Embryonic facial prominence (tissue), 1 donor: ENCODE data around the gene CRMP1.
"Not testable (repeated sequence)": the region's sequence is repeated elsewhere in the genome, so short reads cannot be mapped to it uniquely, and the experiment has no call there.

Experiments
- DNase-seq: peaks from one replicate; pipeline ENCODE4 v3.0.0-alpha.2; 2016; ENCODE audit errors: extremely low spot score

The CRMP1 gene

DNA sequence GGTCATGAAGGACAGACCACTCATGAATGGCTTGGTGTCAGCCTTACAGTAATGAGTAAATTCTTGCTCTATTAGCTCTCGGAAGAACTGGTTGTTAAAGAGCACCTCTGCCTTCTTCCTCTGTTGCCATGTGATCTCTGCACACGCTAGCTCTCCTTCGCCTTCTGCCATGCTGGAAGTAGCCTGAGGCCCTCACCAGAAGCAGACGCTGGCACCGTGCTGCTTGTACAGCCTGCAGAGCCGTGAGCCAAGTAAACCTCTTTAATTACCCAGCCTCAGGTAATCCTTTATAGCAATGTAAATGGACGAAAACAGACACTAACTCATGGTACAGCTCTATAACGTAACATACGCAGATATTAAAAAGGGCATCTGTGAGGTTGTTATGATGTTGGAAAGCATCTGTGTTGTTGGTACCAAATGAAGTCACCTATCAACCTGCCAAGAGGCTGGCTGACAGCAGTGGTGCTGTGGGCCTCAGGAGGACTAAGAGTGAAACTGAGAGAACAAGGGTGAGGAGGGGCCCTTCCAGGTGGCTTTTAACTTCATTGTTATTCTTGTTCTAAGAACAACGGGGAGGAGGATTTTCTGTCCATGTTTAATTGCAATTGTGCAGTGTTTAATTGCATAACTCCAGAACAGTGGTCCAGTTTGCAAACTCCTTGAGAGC lies 69.2 kb downstream of the CRMP1 start:
- no peak for DNase-seq

DNA sequence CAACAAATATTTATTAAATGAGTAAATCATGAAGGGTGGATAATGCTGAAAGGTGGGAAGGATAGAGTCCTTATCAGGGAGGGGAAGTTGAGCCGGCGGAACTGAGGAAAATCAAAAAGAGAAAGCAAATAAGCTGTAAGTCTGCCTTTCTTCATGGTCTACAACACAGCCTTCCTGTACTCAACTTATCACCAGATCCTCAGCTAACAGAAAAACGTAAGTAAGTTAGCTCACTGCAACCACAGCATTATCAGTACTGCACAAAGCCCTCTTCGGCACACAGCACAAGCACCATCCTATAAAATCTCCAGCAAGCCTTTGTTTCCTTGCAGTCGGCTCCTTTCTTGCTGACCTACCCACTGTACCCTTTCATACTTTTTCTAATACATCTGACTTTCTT lies 70.3 kb downstream of the CRMP1 start:
- DNase-seq = no peak

GRCh38 chr4:5821665-5822358 lies 71.1 kb downstream of the CRMP1 start:
- DNase-seq = no peak

DNA sequence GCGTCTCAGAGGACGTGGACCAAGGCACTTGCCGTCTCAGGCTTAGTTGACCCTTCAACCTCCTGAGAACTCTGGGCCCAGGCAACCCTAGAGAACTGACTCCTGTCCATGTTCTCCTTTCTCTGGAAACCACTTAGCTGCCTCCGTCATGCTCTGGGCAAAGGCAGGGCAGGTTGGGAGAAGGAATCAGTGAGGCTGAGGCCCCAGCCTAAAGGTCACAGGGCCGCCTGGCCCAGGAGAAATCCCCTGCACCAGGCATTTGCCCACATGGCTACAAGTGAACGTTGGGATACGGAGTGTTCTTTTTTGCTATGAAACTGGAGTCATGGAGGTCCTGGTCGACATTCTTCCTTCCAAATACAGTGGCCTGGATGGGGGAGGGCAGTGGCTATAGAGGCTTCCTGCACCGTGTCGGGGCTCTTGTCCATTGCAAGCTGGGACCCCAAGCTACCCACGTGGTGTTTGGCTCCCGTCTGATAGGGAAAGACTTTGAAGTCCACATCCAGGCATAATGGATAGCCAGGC lies 76.0 kb downstream of the CRMP1 start:
- no peak for DNase-seq

- no peak for DNase-seq
Measured at GRCh38 chr4:5816101-5816500, 76.8 kb downstream of the CRMP1 start.

DNA sequence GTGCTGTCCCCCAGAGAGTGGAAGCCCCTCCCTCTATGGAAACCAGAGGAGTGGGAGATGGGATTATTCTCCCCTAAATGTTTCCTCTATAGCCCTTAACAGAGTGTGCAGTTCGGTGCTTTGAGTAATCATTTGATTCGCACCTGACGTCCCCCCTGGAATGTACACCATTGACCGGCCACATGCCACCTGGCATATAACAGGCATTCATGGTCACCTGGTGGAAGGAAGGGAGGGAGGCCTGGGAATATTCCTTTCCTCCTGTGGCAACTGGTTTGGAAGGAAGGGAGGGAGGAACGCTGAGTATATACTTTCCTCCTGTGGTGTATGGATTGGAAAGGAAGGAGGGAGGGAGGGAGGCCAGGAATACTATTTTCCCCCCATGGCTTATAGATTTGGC lies 77.2 kb downstream of the CRMP1 start:
- no peak for DNase-seq

GRCh38 chr4:5814421-5814820 lies 78.5 kb downstream of the CRMP1 start:
- no peak for DNase-seq

DNA sequence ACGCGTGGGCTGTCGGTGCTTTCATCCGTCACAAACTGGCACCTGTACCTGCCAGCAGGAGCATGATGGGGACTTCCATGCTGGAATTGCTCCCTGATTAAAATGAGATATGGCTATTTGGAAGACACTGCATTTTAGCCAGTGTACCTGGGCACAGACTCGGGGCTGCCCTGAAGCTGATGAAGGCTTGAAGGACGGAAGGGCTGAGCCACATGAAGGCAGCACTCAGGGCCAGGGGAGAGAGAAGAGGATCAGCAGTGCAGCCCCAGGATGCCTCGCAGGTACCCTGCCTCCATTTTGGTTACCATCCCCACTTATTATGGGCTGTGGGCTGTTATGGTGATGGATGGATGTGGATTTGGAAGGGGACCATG lies 79.0 kb downstream of the CRMP1 start:
- DNase-seq = no peak

DNA sequence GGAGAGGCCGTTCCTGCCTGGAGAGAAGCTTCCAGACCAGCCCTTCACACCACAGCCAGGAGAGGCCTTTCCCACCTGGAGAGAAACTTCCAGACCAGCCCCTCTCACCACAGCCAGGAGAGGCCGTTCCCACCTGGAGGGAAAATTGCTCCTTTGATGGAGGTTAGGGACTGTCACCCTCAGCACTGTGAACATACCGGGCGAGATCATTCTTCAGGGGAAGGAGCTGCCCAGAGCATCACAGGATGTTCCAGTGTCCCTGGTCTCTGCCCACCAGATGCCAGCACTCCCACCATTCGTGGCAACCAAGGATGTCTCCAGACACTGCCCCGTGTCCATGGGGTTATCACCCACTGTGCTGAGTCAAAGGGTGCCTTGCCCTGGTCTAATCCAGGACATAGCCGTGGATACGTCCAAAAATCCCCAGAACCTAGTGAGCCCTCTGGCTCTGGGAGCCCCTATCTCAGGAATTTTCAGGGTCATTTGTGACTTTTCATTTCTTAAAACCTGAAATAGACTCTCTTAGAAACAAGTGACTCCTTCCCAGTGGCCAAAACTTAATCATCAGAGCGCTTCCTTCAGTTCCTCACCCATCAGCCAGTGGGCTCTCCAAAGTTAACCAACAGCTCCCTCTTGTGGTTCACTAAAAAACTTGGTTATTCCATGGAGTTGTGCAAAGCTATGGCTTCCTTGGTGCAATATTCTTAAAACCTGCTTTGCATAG lies 80.2 kb downstream of the CRMP1 start:
- DNase-seq = peak; percentile 48

DNA sequence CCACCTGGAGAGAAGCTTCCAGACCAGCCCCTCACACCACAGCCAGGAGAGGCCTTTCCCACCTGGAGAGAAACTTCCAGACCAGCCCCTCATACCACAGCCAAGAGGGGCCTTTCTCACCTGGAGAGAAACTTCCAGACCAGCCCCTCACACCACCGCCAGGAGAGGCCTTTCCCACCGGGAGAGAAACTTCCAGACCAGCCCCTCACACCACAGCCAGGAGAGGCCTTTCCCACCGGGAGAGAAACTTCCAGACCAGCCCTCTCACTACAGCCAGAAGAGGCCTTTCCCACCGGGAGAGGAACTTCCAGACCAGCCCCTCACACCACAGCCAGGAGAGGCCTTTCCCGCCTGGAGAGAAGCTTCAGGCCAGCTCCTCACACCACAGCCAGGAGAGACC lies 80.8 kb downstream of the CRMP1 start:
- not testable (repeated sequence) for DNase-seq

- DNase-seq = no peak
Measured at GRCh38 chr4:5810770-5811430, 82.0 kb downstream of the CRMP1 start.

GRCh38 chr4:5810151-5810550 lies 82.7 kb downstream of the CRMP1 start:
- no peak for DNase-seq

DNA sequence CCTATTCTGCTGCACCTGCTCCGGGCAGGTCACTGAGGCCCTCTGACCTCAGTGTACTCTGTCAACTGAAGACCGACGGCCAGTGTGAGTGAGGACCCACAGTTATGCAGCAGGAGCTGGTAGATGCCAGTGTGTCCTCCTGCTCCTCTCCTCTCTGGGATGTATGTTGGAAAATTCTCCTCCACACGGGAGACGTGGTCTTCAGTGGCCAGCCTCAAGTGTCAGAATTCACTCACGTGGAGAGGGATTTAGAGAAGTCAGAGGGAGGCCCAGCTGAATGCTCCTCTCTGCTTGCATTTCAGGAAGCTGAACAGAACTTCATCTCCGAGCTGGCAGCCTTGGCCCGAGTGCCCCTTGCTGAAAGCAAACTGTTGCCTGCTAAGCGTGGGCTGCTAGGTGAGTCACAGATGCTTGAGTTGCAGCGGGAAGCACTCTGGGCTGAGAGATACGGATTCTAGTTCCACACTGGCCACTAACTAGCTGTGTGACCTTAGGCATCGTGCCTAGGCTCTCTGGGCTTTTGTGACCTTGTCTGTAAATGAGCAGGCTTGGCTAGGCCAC lies 83.6 kb downstream of the CRMP1 start:
- no peak for DNase-seq

- DNase-seq = no peak
Measured at GRCh38 chr4:5808081-5808741, 84.7 kb downstream of the CRMP1 start.

GRCh38 chr4:5805270-5805669 lies 87.6 kb downstream of the CRMP1 start:
- DNase-seq = no peak

GRCh38 chr4:5804656-5805055 lies 88.2 kb downstream of the CRMP1 start:
- DNase-seq = no peak

- DNase-seq = no peak
Measured at GRCh38 chr4:5802565-5802964, 90.3 kb downstream of the CRMP1 start.

GRCh38 chr4:5801696-5802095 lies 91.2 kb downstream of the CRMP1 start:
- DNase-seq = no peak

GRCh38 chr4:5800496-5800895 lies 92.4 kb downstream of the CRMP1 start:
- DNase-seq = no peak

DNA sequence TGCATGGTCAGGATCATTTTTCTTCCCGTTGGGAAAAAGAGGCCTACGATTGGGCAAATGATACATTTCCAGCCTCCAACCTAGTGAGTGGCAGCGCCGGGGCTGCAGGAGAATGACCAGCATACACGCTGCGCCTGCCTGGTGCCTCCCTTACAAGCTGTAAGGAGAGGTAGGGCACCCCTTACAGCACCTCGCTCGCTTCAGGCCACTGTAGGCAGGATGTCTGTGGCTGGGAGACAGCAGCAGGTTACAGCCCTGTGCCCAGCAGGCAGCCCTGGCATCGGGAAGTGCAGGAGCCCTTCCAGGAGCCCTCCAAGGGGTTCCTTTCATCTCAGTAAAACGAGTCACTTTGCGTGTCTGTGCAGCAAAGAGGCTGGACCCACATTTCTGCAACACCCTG lies 93.5 kb downstream of the CRMP1 start:
- no peak for DNase-seq

DNA sequence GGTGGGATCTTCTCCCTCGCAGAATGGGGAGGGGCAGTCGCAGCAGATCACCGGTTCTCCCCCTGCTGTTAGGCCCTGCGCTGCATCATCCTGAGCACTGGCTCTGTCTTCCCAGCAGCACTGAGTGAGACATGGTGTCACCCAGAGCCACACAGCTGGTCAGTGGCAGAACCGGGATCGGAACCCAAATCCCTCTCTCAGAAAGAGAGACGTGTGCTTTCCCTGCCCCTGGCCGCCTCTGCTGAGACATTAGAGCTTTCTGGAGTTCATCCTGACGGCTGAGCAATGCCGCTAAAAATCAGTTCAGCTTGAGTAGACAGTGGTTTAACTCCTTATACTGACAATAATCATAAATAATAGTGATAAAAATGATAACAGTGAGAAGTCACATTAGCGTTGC lies 93.9 kb downstream of the CRMP1 start:
- no peak for DNase-seq
